ENCODE measurements around the gene PTPN13. TPM values are rescaled to one million over a fixed set of nuclear protein-coding genes. Genes with fewer than 3 reads are reported as not detected.

The PTPN13 gene
- total RNA-seq, 1 donor from 2014 or later, result 244 TPM

- Mint-ChIP-seq H3K27ac (no peak overlapping the region), H3K4me1 (peaks cover 9% of the 10 kb centered on the region), H3K36me3 (peaks cover 41% of the 10 kb centered on the region), H3K4me3 (no peak overlapping the region), H3K9me3 (peaks cover 4% of the 10 kb centered on the region), H3K27me3 (ENCODE audit: insufficient read depth, low read depth) (peaks cover 3% of the 10 kb centered on the region)
- Histone ChIP-seq H3K9ac (no peak overlapping the region), H3K4me1 (no peaks in the 10 kb centered on the region), H4K20me1 (ENCODE audit: low read depth) (no peaks in the 10 kb centered on the region), H3K9me3 (ENCODE audit: low read depth) (no peaks in the 10 kb centered on the region), H3K79me2 (ENCODE audit: low read depth) (no peaks in the 10 kb centered on the region), H3F3A (ENCODE audit: low read depth) (peaks cover 28% of the 10 kb centered on the region), H3K36me3 (peaks cover 17% of the 10 kb centered on the region), H3K4me2 (no peak overlapping the region), H3K4me3 (no peak overlapping the region), H2AFZ (replicated peaks) (no peak overlapping the region), H3K27ac (no peak overlapping the region), H3K27me3 (no peaks in the 10 kb centered on the region)
- no peak for DNase-seq (ENCODE audit: low spot score)
- no peak for TF ChIP-seq EZH2 (IDR thresholded peaks at IDR 0.05)
- TF ChIP-seq, protein P1, sequence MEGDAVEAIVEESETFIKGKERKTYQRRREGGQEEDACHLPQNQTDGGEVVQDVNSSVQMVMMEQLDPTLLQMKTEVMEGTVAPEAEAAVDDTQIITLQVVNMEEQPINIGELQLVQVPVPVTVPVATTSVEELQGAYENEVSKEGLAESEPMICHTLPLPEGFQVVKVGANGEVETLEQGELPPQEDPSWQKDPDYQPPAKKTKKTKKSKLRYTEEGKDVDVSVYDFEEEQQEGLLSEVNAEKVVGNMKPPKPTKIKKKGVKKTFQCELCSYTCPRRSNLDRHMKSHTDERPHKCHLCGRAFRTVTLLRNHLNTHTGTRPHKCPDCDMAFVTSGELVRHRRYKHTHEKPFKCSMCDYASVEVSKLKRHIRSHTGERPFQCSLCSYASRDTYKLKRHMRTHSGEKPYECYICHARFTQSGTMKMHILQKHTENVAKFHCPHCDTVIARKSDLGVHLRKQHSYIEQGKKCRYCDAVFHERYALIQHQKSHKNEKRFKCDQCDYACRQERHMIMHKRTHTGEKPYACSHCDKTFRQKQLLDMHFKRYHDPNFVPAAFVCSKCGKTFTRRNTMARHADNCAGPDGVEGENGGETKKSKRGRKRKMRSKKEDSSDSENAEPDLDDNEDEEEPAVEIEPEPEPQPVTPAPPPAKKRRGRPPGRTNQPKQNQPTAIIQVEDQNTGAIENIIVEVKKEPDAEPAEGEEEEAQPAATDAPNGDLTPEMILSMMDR (IDR thresholded peaks at IDR 0.05), result no peak
- no peak for TF ChIP-seq EZH2phosphoT487 (IDR thresholded peaks at IDR 0.05)
Observed at GRCh38 chr4:86818841-86819240, 224.7 kb downstream of the PTPN13 start.

- H3K4me3 ChIP-seq, result no peak overlapping the region
Observed at GRCh38 chr4:86819561-86819960, 225.4 kb downstream of the PTPN13 start.

DNA sequence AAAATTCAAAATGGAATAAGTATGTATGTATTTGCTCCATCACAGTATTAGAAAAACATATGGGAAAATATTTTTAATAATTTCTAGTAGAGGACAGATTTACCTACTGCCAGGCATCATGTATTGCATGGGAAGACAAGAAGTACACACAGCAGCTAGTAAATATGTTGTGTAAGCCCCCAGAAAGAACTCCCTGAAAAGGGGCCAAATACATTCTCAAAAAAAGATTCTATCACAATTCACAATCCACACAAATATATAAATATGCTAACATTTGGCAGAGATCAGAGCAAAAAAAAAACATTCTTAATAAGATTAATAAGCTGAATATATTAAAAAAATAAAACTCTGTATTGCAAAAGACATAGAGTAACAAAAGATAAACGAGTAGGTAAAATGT lies 227.0 kb downstream of the PTPN13 start:
- peaks cover 22% of the 10 kb centered on the region for H3K36me3 Mint-ChIP-seq
- Histone ChIP-seq H3F3A (ENCODE audit: low read depth) (peaks cover 14% of the 10 kb centered on the region), H3K4me1 (no peaks in the 10 kb centered on the region), H3K9me3 (ENCODE audit: low read depth) (no peaks in the 10 kb centered on the region), H3K4me2 (no peak overlapping the region), H4K20me1 (ENCODE audit: low read depth) (no peaks in the 10 kb centered on the region), H3K27me3 (no peaks in the 10 kb centered on the region), H3K36me3 (no peaks in the 10 kb centered on the region), H3K4me3 (no peak overlapping the region), H3K79me2 (ENCODE audit: low read depth) (no peaks in the 10 kb centered on the region), H3K9ac (no peak overlapping the region), H3K27ac (no peak overlapping the region), H2AFZ (replicated peaks) (no peak overlapping the region)
- no peak for DNase-seq (ENCODE audit: low spot score)
- no peak for TF ChIP-seq EZH2 (IDR thresholded peaks at IDR 0.05)
- no peak for TF ChIP-seq EZH2phosphoT487 (IDR thresholded peaks at IDR 0.05)
- TF ChIP-seq, protein P1 (IDR thresholded peaks at IDR 0.05), result no peak
- peaks cover 3% of the 10 kb centered on the region for H3K27me3 Mint-ChIP-seq (ENCODE audit: insufficient read depth, low read depth)
- H3K9me3 Mint-ChIP-seq, result no peaks in the 10 kb centered on the region
- H3K27ac Mint-ChIP-seq, result no peak overlapping the region
- H3K4me1 Mint-ChIP-seq, result peaks cover 9% of the 10 kb centered on the region
- no peak overlapping the region for H3K4me3 Mint-ChIP-seq

More at GRCh38 chr4:86819561-86819960, 225.4 kb downstream of the PTPN13 start:
- no peaks in the 10 kb centered on the region for H4K20me1 ChIP-seq (ENCODE audit: low read depth)
- H3K27ac ChIP-seq, result no peak overlapping the region
- H3K9me3 ChIP-seq (ENCODE audit: low read depth), result no peaks in the 10 kb centered on the region
- H3K36me3 ChIP-seq, result peaks cover 14% of the 10 kb centered on the region
- H3K27me3 ChIP-seq, result no peaks in the 10 kb centered on the region
- no peak overlapping the region for H3K4me3 Mint-ChIP-seq
- H3K9ac ChIP-seq, result no peak overlapping the region
- no peak overlapping the region for H2AFZ ChIP-seq (replicated peaks)
- H3K36me3 Mint-ChIP-seq, result peaks cover 36% of the 10 kb centered on the region
- H3K79me2 ChIP-seq (ENCODE audit: low read depth), result no peaks in the 10 kb centered on the region
- H3F3A ChIP-seq (ENCODE audit: low read depth), result peaks cover 26% of the 10 kb centered on the region
- H3K4me2 ChIP-seq, result no peak overlapping the region
- no peaks in the 10 kb centered on the region for H3K4me1 ChIP-seq
- H3K9me3 Mint-ChIP-seq, result peaks cover 4% of the 10 kb centered on the region
- peaks cover 3% of the 10 kb centered on the region for H3K27me3 Mint-ChIP-seq (ENCODE audit: insufficient read depth, low read depth)
- H3K4me1 Mint-ChIP-seq, result peaks cover 9% of the 10 kb centered on the region
- H3K27ac Mint-ChIP-seq, result no peak overlapping the region
- DNase-seq (ENCODE audit: low spot score), result no peak
- TF ChIP-seq EZH2phosphoT487 (IDR thresholded peaks at IDR 0.05) (no peak), EZH2 (IDR thresholded peaks at IDR 0.05) (no peak)
- TF ChIP-seq, protein P1 (IDR thresholded peaks at IDR 0.05), result no peak
